Measurements from ENCODE around the gene FHAD1.

Gene FHAD1

GRCh38 chr1:15428815-15429435 is 181.9 kb downstream of the FHAD1 start:
- H3K9me2 ChIP-seq (replicated peaks; ENCODE audit: insufficient read depth, low read length) = no peaks in the 10 kb centered on the region
- no peak overlapping the region for H2AFZ ChIP-seq (ENCODE audit: low read length)
- H3K4me3 ChIP-seq (ENCODE audit: low read length) = no peak overlapping the region
- H3K79me2 ChIP-seq (ENCODE audit: low read length) = no peaks in the 10 kb centered on the region
- no peaks in the 10 kb centered on the region for H3K27me3 ChIP-seq (replicated peaks; ENCODE audit: insufficient read depth, low read length)
- no peaks in the 10 kb centered on the region for H3F3A ChIP-seq (ENCODE audit: insufficient read depth, low read length)
- TF ChIP-seq CTCF (IDR thresholded peaks at IDR 0.05; ENCODE audit: low read length) (no peak), EZH2 (optimal IDR thresholded peaks at IDR 0.05; ENCODE audit: low read depth, low read length) (no peak), EZH2phosphoT487 (IDR thresholded peaks at IDR 0.05; ENCODE audit: low read length) (no peak)
- no peaks in the 10 kb centered on the region for H3K36me3 ChIP-seq (replicated peaks; ENCODE audit: insufficient read depth, low read length)
- H4K20me1 ChIP-seq (ENCODE audit: insufficient read depth, low read length) = no peaks in the 10 kb centered on the region
- H3K9me3 ChIP-seq (replicated peaks; ENCODE audit: insufficient read depth, low read length) = no peaks in the 10 kb centered on the region
- H3K9ac ChIP-seq (ENCODE audit: low read length) = no peak overlapping the region
- DNase-seq = no peak
- no peak overlapping the region for H3K27ac ChIP-seq (ENCODE audit: low read length)
- H3K4me1 ChIP-seq (ENCODE audit: low read length) = no peaks in the 10 kb centered on the region
- no peak overlapping the region for H3K4me2 ChIP-seq (ENCODE audit: low read depth, low read length)

- H3K79me2 ChIP-seq (ENCODE audit: low read length) = no peaks in the 10 kb centered on the region
- no peak for TF ChIP-seq EZH2 (optimal IDR thresholded peaks at IDR 0.05; ENCODE audit: low read depth, low read length)
- TF ChIP-seq EZH2phosphoT487 (IDR thresholded peaks at IDR 0.05; ENCODE audit: low read length) = no peak
- TF ChIP-seq CTCF (IDR thresholded peaks at IDR 0.05; ENCODE audit: low read length) = no peak
- no peak overlapping the region for H3K4me2 ChIP-seq (ENCODE audit: low read depth, low read length)
- H3K9me3 ChIP-seq (replicated peaks; ENCODE audit: insufficient read depth, low read length) = no peaks in the 10 kb centered on the region
- no peak overlapping the region for H3K4me3 ChIP-seq (ENCODE audit: low read length)
- no peaks in the 10 kb centered on the region for H4K20me1 ChIP-seq (ENCODE audit: insufficient read depth, low read length)
- H2AFZ ChIP-seq (ENCODE audit: low read length) = no peak overlapping the region
- H3K27ac ChIP-seq (ENCODE audit: low read length) = no peak overlapping the region
- H3K9me2 ChIP-seq (replicated peaks; ENCODE audit: insufficient read depth, low read length) = no peaks in the 10 kb centered on the region
- H3K9ac ChIP-seq (ENCODE audit: low read length) = no peak overlapping the region
- no peaks in the 10 kb centered on the region for H3F3A ChIP-seq (ENCODE audit: insufficient read depth, low read length)
- no peak for DNase-seq
- H3K27me3 ChIP-seq (replicated peaks; ENCODE audit: insufficient read depth, low read length) = no peaks in the 10 kb centered on the region
- H3K36me3 ChIP-seq (replicated peaks; ENCODE audit: insufficient read depth, low read length) = no peaks in the 10 kb centered on the region
- H3K4me1 ChIP-seq (ENCODE audit: low read length) = no peaks in the 10 kb centered on the region
Measured at GRCh38 chr1:15429701-15430149, 182.7 kb downstream of the FHAD1 start.

- Histone ChIP-seq H2AFZ (ENCODE audit: low read length) (no peak overlapping the region), H3K27ac (ENCODE audit: low read length) (no peak overlapping the region), H3K9me2 (replicated peaks; ENCODE audit: insufficient read depth, low read length) (no peaks in the 10 kb centered on the region), H3K36me3 (replicated peaks; ENCODE audit: insufficient read depth, low read length) (no peaks in the 10 kb centered on the region), H3K27me3 (replicated peaks; ENCODE audit: insufficient read depth, low read length) (no peaks in the 10 kb centered on the region), H3F3A (ENCODE audit: insufficient read depth, low read length) (no peaks in the 10 kb centered on the region), H3K9ac (ENCODE audit: low read length) (no peak overlapping the region), H3K4me1 (ENCODE audit: low read length) (no peaks in the 10 kb centered on the region), H4K20me1 (ENCODE audit: insufficient read depth, low read length) (no peaks in the 10 kb centered on the region), H3K4me3 (ENCODE audit: low read length) (no peak overlapping the region), H3K79me2 (ENCODE audit: low read length) (no peaks in the 10 kb centered on the region), H3K9me3 (replicated peaks; ENCODE audit: insufficient read depth, low read length) (no peaks in the 10 kb centered on the region), H3K4me2 (ENCODE audit: low read depth, low read length) (no peak overlapping the region)
- TF ChIP-seq EZH2phosphoT487 (IDR thresholded peaks at IDR 0.05; ENCODE audit: low read length) (no peak), EZH2 (optimal IDR thresholded peaks at IDR 0.05; ENCODE audit: low read depth, low read length) (no peak), CTCF (IDR thresholded peaks at IDR 0.05; ENCODE audit: low read length) (peak; percentile 96)
- DNase-seq = peak; percentile 30
Measured at GRCh38 chr1:15430787-15431570, 184.0 kb downstream of the FHAD1 start.

Data from MM.1S (cell line).